B cell (primary cell): ENCODE results near the gene CYFIP1. TPM values are rescaled to one million over a fixed set of nuclear protein-coding genes. Genes with fewer than 3 reads are reported as not detected.

Experiments used
- ATAC-seq: fragments of 200-7000 bp; cut with Tn5 transposase; one replicate; pipeline ENCODE4 v1.10.0; 2021; ENCODE audit warnings: low read depth, mild to moderate bottlenecking, moderate number of reproducible peaks, moderate library complexity
- CTCF ChIA-PET: fragments of 350-600 bp; sonication (Branson Sonifier 250); formaldehyde crosslinking; loops from one replicate; lab custom pipeline; 2021; ENCODE audit warnings: antibody characterized with exemption, inconsistent platforms; lab: Charles Lee
- POLR2A ChIA-PET: fragments of 350-600 bp; sonication (Branson Sonifier 250); formaldehyde crosslinking; loops from one replicate; lab custom pipeline; 2021; ENCODE audit warnings: antibody characterized with exemption; lab: Charles Lee
- DNase-seq: peaks from one replicate; pipeline ENCODE4 v3.0.0; 2013
- H2AFZ ChIP-seq: 2 replicates; pipeline ENCODE4 v1.6.1; 2012; ENCODE audit warnings: mild to moderate bottlenecking, low read depth, low read length; ENCODE audit not compliant: insufficient read depth, poor library complexity, severe bottlenecking
- H3K27ac ChIP-seq, 2 donors: 1 replicate in 1 of 2; 2 replicates in 1 of 2; pipeline ENCODE4 v1.5.1; 2012 to 2013; ENCODE audit warnings: low read length in 2 of 2, mild to moderate bottlenecking in 2 of 2, moderate library complexity in 1 of 2
- H3K27me3 ChIP-seq, 4 experiments: fragments of 200-600 bp in 1 of 4; sonication (generic) in 1 of 4; replicated peaks in 1 of 4; 1 replicate in 2 of 4; 2 replicates in 2 of 4; pipeline versions ENCODE4 v1.6.1 to v1.7.0; 2013 to 2016; ENCODE audit warnings: low read length in 3 of 4, mild to moderate bottlenecking in 2 of 4, mixed read lengths in 1 of 4, moderate library complexity in 1 of 4; ENCODE audit not compliant: insufficient read depth in 4 of 4, control insufficient read depth in 3 of 4; ENCODE audit errors: control extremely low read depth in 1 of 4
- H3K36me3 ChIP-seq, 2 experiments: replicated peaks in 1 of 2; 1 replicate in 1 of 2; 2 replicates in 1 of 2; pipeline versions ENCODE4 v1.6.1 to v1.7.1; 2013; ENCODE audit warnings: low read length in 1 of 2; ENCODE audit not compliant: insufficient read depth in 2 of 2, control insufficient read depth in 1 of 2; ENCODE audit errors: control extremely low read depth in 1 of 2, extremely low read depth in 1 of 2
- H3K4me1 ChIP-seq, 2 donors: fragments of 200-600 bp in 1 of 2; sonication (generic) in 1 of 2; 1 replicate in 1 of 2; 2 replicates in 1 of 2; pipeline versions ENCODE4 v1.5.1 to v1.6.1; 2013 to 2017; ENCODE audit warnings: low read length in 2 of 2; ENCODE audit not compliant: control insufficient read depth in 2 of 2, insufficient read depth in 2 of 2
- H3K4me2 ChIP-seq: replicated peaks from 2 replicates; pipeline ENCODE3; 2012; ENCODE audit warnings: mild to moderate bottlenecking, low read depth, low read length; ENCODE audit not compliant: poor library complexity, severe bottlenecking
- H3K4me3 ChIP-seq, 5 experiments: fragments of 200-600 bp in 1 of 5; sonication (generic) in 1 of 5; 1 replicate in 3 of 5; 2 replicates in 2 of 5; pipeline versions ENCODE4 v1.5.1 to v1.7.0; 2011 to 2016; ENCODE audit warnings: low read length in 4 of 5, mild to moderate bottlenecking in 4 of 5, low read depth in 2 of 5, control low read depth in 1 of 5, moderate library complexity in 1 of 5; ENCODE audit not compliant: insufficient read depth in 1 of 5; ENCODE audit errors: control extremely low read depth in 1 of 5, extremely low read depth in 1 of 5
- H3K79me2 ChIP-seq: fragments of 200-600 bp; sonication (generic); one replicate; pipeline ENCODE4 v1.6.0; 2016; ENCODE audit warnings: low read length; ENCODE audit not compliant: control insufficient read depth, insufficient read depth
- H3K9ac ChIP-seq: fragments of 200-600 bp; sonication (generic); 2 replicates; pipeline ENCODE4 v1.6.1; 2017; ENCODE audit warnings: mild to moderate bottlenecking, low read length, moderate library complexity
- H3K9me3 ChIP-seq, 3 donors: one replicate each; pipeline versions ENCODE4 v1.6.1 to v1.7.1; 2013; ENCODE audit warnings: low read length in 2 of 3; ENCODE audit not compliant: control insufficient read depth in 2 of 3, insufficient read depth in 1 of 3; ENCODE audit errors: control extremely low read depth in 1 of 3
- H4K20me1 ChIP-seq: 2 replicates; pipeline ENCODE4 v1.6.0; 2012; ENCODE audit warnings: mild to moderate bottlenecking, low read length; ENCODE audit not compliant: insufficient read depth, control insufficient read depth, poor library complexity, severe bottlenecking
- H3K27ac Mint-ChIP-seq: one replicate; pipeline ENCODE4 v1.8.0; 2021; ENCODE audit warnings: mixed read lengths
- H3K27me3 Mint-ChIP-seq: one replicate; pipeline ENCODE4 v1.8.0; 2021; ENCODE audit warnings: mixed read lengths
- H3K4me1 Mint-ChIP-seq: one replicate; pipeline ENCODE4 v1.8.0; 2021; ENCODE audit warnings: mixed read lengths
- H3K4me3 Mint-ChIP-seq: one replicate; pipeline ENCODE4 v1.8.0; 2021; ENCODE audit warnings: mixed read lengths
- H3K9me3 Mint-ChIP-seq: one replicate; pipeline ENCODE4 v1.8.0; 2022; ENCODE audit warnings: mixed read lengths; ENCODE audit not compliant: insufficient read depth
- CTCF ChIP-seq: fragments of 200-600 bp; IDR thresholded peaks from one replicate; pipeline ENCODE4 v1.8.0; 2022; ENCODE audit warnings: antibody characterized with exemption, mild to moderate bottlenecking
- EZH2 ChIP-seq: IDR thresholded peaks from 2 replicates; pipeline ENCODE4 v1.6.1; 2012; ENCODE audit warnings: borderline replicate concordance, low read depth, mild to moderate bottlenecking, moderate library complexity, low read length; ENCODE audit not compliant: insufficient read depth, poor library complexity, severe bottlenecking
- WGBS: methylation state at CpG from one replicate; pipeline ENCODE4 v1.1.5; 2013; ENCODE audit warnings: missing lambda C conversion rate; ENCODE audit not compliant: insufficient coverage; 5-methylcytosine and 5-hydroxymethylcytosine counted together
- intact Hi-C: fragments of 100-400 bp; cut with micrococcal nuclease; formaldehyde crosslinking; loops from one replicate; pipeline ENCODE4 v1.10.0; 2022
- polyA plus RNA-seq: library from polyadenylated mRNA; depleted of rRNA; stranded (reverse); fragments of >200 nt; gene quantifications from 2 replicates; pipeline ENCODE4 v1.2.3, GENCODE V29; 2012
- total RNA-seq, 2 donors: library from RNA; stranded (reverse); fragments of 120-200 nt in 1 of 2; gene quantifications; 1 replicate in 1 of 2; 2 replicates in 1 of 2; pipeline versions ENCODE4 v1.2.3 to v1.2.4, GENCODE V29; 2013 to 2022

The CYFIP1 gene
- total and polyA plus RNA-seq, 2 donors (not counting 1 experiment from before 2014, with no cell fraction given), result 6.2 to 13.5 TPM

DNA sequence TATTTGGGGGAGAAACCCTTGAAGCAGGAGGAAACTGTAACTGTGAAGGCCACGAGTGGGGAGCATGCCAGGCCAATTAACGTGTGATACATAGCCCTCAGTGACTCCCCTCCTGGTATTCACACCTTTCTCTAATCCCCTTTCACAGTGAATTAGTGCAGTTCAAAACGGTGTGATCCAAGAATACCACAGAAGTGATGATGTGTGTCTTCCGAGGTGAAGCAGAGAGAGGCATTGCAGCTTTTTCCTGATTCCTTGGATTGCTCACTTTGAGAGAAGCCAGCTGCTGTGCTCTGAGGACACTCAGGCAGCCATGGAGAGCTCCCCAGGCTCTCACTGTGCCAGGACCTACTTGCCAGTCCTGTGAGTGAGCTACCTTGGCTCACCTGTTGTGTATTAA lies 124.4 kb downstream of the CYFIP1 start:
- CTCF ChIA-PET, result interaction anchor here (0.6 kb wide), 2 partner anchors 144 to 599 kb away, joined by 3 to 4 read pairs; no protein-coding TSS in a partner anchor
- intact Hi-C loops, result no loop called here
- H3K27me3 Mint-ChIP-seq, result no peaks in the 10 kb centered on the region
- Histone ChIP-seq H3K4me1 (no peaks in the 10 kb centered on the region), H3K4me2 (no peak overlapping the region), H3K9me3 (no peaks in the 10 kb centered on the region), H3K27me3 (no peaks in the 10 kb centered on the region), H4K20me1 (peaks cover 54% of the 10 kb centered on the region), H3K36me3 (peaks cover 2 to 72% of the 10 kb centered on the region in 2 experiments), H3K27ac (no peak overlapping the region), H3K9ac (no peak overlapping the region), H2AFZ (no peak overlapping the region), H3K79me2 (peaks cover 79% of the 10 kb centered on the region), H3K4me3 (no peak overlapping the region)
- ATAC-seq (no peak), DNase-seq (no peak)
- 82% methylated on average over 2 of the region's 4 CpGs for WGBS
- H3K4me1 Mint-ChIP-seq, result peaks cover 8% of the 10 kb centered on the region
- H3K9me3 Mint-ChIP-seq, result no peaks in the 10 kb centered on the region
- TF ChIP-seq EZH2 (no peak), CTCF (no peak)
- no peak overlapping the region for H3K4me3 Mint-ChIP-seq
- peak overlapping the region; percentile 0 for H3K27ac Mint-ChIP-seq
- POLR2A ChIA-PET, result interaction anchor here (0.6 kb wide), 1 partner anchor 35 kb away, joined by 5 read pairs; no protein-coding TSS in a partner anchor

DNA sequence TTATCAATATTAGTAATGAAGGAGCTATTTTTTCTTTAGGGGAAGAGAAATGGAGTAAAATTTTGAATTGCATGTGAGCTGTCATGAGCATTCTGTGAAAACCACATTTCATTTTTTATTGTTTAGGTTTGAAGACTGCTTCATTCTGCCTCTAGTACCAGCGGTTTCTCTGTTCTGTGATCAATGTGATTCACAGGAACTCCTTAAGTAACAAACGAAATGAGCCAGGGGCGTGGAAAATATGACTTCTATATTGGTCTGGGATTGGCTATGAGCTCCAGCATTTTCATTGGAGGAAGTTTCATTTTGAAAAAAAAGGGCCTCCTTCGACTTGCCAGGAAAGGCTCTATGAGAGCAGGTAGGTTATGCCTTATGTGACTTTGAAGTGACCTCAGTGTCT lies 128.7 kb downstream of the CYFIP1 start:
- POLR2A ChIA-PET, result no interaction called here
- H3K4me1 ChIP-seq, result peaks cover 3 to 8% of the 10 kb centered on the region in 2 donors
- peaks cover 93% of the 10 kb centered on the region for H3K79me2 ChIP-seq
- no peaks in the 10 kb centered on the region for H3K9me3 ChIP-seq
- 80% methylated on average over 1 of the region's 4 CpGs for WGBS
- H3K4me3 Mint-ChIP-seq, result no peak overlapping the region
- H3K36me3 ChIP-seq, result peaks cover 2 to 67% of the 10 kb centered on the region in 2 experiments
- peaks cover 76% of the 10 kb centered on the region for H4K20me1 ChIP-seq
- H3K27ac Mint-ChIP-seq, result no peak overlapping the region
- no peak overlapping the region for H3K9ac ChIP-seq
- H3K27me3 Mint-ChIP-seq, result no peaks in the 10 kb centered on the region
- no peaks in the 10 kb centered on the region for H3K9me3 Mint-ChIP-seq
- no peak overlapping the region for H3K4me3 ChIP-seq
- H3K27ac ChIP-seq, result no peak overlapping the region
- H3K4me2 ChIP-seq, result no peak overlapping the region
- DNase-seq, result no peak
- H3K4me1 Mint-ChIP-seq, result peaks cover 35% of the 10 kb centered on the region
- CTCF ChIA-PET, result no interaction called here
- intact Hi-C loops, result no loop called here
- ATAC-seq, result no peak
- H2AFZ ChIP-seq, result no peak overlapping the region
- no peak for TF ChIP-seq EZH2
- no peaks in the 10 kb centered on the region for H3K27me3 ChIP-seq
